SK-N-SH (cell line): Measurements from ENCODE around the gene PUDP.

Experiments used
- CHD2 ChIP-seq: fragments of 150-350 bp; IDR thresholded peaks from 2 replicates; pipeline ENCODE4 v1.6.1; 2018; ENCODE audit warnings: low read length; ENCODE audit not compliant: partially characterized antibody
- CTCF ChIP-seq: fragments of 200-600 bp; sonication (generic); IDR thresholded peaks from 2 replicates; pipeline ENCODE4 v1.6.1; 2017; ENCODE audit warnings: antibody characterized with exemption, mild to moderate bottlenecking, moderate library complexity
- ELF1 ChIP-seq: IDR thresholded peaks from 2 replicates; pipeline ENCODE4 v1.4.0; 2012
- EP300 ChIP-seq, 2 experiments: IDR thresholded peaks; 2 replicates each; pipeline versions ENCODE4 v1.4.0 to v1.6.1; 2012; ENCODE audit warnings: borderline replicate concordance in 1 of 2, low read depth in 1 of 2, low read length in 1 of 2
- EZH2phosphoT487 ChIP-seq: fragments of 200-600 bp; sonication (generic); IDR thresholded peaks from 2 replicates; pipeline ENCODE4 v1.6.1; 2017; ENCODE audit warnings: low read depth, mixed run types, mild to moderate bottlenecking, antibody characterized with exemption, moderate library complexity, borderline replicate concordance
- FOXJ3 ChIP-seq: sonication (generic); formaldehyde crosslinking; IDR thresholded peaks from 2 replicates; pipeline ENCODE4 v1.5.1; 2020; ENCODE audit warnings: mild to moderate bottlenecking, missing genetic modification reagents
- FOXM1 ChIP-seq: IDR thresholded peaks from 2 replicates; pipeline ENCODE4 v1.4.0; 2012; ENCODE audit warnings: low read depth, mild to moderate bottlenecking
- NFIC ChIP-seq: IDR thresholded peaks from 2 replicates; pipeline ENCODE4 v1.4.0; 2012; ENCODE audit warnings: borderline replicate concordance
- POLR2AphosphoS5 ChIP-seq: IDR thresholded peaks from 2 replicates; pipeline ENCODE4 v1.6.1; 2012; ENCODE audit warnings: low read depth, low read length
- RAD21 ChIP-seq: IDR thresholded peaks from 2 replicates; pipeline ENCODE4 v1.6.1; 2012; ENCODE audit warnings: mild to moderate bottlenecking, low read length
- TAF1 ChIP-seq: IDR thresholded peaks from 2 replicates; pipeline ENCODE4 v1.6.1; 2012; ENCODE audit warnings: low read depth, mild to moderate bottlenecking, low read length, moderate library complexity, borderline replicate concordance
- USF2 ChIP-seq: fragments of 150-350 bp; IDR thresholded peaks from 2 replicates; pipeline ENCODE4 v1.6.1; 2017; ENCODE audit warnings: antibody characterized with exemption, low read length, low read depth, borderline replicate concordance
- ZBTB33 ChIP-seq: IDR thresholded peaks from 2 replicates; pipeline ENCODE4 v1.4.0; 2012; ENCODE audit warnings: low read depth, borderline replicate concordance

- no peak for TF ChIP-seq CTCF
- TF ChIP-seq FOXM1: no peak
- TF ChIP-seq ZBTB33: no peak
- TF ChIP-seq RAD21: no peak
- no peak for TF ChIP-seq TAF1
- TF ChIP-seq EP300 (IDR thresholded peaks at IDR 0.05; ENCODE audit: borderline replicate concordance in 1 of 2, low read depth in 1 of 2, low read length in 1 of 2): no peak
- no peak for TF ChIP-seq NFIC
- no peak for TF ChIP-seq USF2
- no peak for TF ChIP-seq EZH2phosphoT487
- no peak for TF ChIP-seq CHD2
- no peak for TF ChIP-seq FOXJ3
- no peak for TF ChIP-seq ELF1
- no peak for TF ChIP-seq POLR2AphosphoS5
These were observed 123.1 kb downstream of the PUDP start for GRCh38 chrX:7024850-7025249.
